ENCODE results near the gene HOXB9.

DNA sequence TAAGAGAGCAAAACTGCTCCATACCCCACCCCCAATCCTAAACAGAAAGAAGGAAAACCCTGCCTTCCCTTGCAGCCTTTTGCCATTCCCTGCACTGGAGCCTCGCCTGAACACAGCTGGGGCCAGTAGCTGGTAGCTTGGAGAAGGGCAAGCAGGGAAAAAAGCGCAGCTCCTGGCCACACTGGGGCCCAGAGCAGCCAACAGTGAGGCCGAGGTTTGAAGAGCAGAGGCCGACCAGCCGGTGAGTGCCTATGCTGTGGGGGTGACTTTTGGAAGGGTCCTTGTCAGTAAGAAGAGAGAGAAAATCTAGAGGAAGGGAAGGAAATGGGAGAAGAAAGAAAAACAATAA is 3.2 kb upstream of the HOXB9 start:
- TF ChIP-seq, protein P1, sequence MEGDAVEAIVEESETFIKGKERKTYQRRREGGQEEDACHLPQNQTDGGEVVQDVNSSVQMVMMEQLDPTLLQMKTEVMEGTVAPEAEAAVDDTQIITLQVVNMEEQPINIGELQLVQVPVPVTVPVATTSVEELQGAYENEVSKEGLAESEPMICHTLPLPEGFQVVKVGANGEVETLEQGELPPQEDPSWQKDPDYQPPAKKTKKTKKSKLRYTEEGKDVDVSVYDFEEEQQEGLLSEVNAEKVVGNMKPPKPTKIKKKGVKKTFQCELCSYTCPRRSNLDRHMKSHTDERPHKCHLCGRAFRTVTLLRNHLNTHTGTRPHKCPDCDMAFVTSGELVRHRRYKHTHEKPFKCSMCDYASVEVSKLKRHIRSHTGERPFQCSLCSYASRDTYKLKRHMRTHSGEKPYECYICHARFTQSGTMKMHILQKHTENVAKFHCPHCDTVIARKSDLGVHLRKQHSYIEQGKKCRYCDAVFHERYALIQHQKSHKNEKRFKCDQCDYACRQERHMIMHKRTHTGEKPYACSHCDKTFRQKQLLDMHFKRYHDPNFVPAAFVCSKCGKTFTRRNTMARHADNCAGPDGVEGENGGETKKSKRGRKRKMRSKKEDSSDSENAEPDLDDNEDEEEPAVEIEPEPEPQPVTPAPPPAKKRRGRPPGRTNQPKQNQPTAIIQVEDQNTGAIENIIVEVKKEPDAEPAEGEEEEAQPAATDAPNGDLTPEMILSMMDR (IDR thresholded peaks at IDR 0.05): no peak
- no peak for TF ChIP-seq SIN3A (IDR thresholded peaks at IDR 0.05; ENCODE audit: borderline replicate concordance, insufficient read depth, low read depth, low read length)
- TF ChIP-seq, protein P2, sequence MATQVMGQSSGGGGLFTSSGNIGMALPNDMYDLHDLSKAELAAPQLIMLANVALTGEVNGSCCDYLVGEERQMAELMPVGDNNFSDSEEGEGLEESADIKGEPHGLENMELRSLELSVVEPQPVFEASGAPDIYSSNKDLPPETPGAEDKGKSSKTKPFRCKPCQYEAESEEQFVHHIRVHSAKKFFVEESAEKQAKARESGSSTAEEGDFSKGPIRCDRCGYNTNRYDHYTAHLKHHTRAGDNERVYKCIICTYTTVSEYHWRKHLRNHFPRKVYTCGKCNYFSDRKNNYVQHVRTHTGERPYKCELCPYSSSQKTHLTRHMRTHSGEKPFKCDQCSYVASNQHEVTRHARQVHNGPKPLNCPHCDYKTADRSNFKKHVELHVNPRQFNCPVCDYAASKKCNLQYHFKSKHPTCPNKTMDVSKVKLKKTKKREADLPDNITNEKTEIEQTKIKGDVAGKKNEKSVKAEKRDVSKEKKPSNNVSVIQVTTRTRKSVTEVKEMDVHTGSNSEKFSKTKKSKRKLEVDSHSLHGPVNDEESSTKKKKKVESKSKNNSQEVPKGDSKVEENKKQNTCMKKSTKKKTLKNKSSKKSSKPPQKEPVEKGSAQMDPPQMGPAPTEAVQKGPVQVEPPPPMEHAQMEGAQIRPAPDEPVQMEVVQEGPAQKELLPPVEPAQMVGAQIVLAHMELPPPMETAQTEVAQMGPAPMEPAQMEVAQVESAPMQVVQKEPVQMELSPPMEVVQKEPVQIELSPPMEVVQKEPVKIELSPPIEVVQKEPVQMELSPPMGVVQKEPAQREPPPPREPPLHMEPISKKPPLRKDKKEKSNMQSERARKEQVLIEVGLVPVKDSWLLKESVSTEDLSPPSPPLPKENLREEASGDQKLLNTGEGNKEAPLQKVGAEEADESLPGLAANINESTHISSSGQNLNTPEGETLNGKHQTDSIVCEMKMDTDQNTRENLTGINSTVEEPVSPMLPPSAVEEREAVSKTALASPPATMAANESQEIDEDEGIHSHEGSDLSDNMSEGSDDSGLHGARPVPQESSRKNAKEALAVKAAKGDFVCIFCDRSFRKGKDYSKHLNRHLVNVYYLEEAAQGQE (IDR thresholded peaks at IDR 0.05; ENCODE audit: insufficient read depth in 1 of 2, low read depth in 2 of 2, low read length in 1 of 2): no peak
- no peak for TF ChIP-seq POLR2AphosphoS5 (IDR thresholded peaks at IDR 0.05; ENCODE audit: low read depth, low read length)
- no peak for TF ChIP-seq TCF7L2 (IDR thresholded peaks at IDR 0.05; ENCODE audit: low read depth, low read length)

All from Panc1 (cell line).